Measurements from ENCODE around the gene HIF3A.

DNA sequence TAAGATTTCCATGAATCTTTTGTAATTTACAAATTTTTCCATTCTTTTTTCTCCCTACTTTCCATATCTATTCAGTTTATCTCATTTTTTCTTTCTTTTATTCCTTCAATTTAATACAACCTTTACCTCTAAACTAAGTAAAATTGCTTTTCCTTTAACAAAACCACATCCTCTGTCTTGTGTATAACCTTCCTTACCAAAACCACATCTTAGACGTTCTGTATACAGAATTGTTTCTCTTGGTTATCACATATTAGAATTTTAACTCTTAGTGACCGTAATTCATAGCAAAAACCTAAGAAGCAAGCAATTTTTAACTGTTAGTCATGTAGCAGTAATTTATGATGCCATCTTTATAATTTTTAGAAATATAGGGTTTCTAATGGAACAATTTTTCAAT lies 65.1 kb downstream of the HIF3A start:
- TF ChIP-seq, protein P1, sequence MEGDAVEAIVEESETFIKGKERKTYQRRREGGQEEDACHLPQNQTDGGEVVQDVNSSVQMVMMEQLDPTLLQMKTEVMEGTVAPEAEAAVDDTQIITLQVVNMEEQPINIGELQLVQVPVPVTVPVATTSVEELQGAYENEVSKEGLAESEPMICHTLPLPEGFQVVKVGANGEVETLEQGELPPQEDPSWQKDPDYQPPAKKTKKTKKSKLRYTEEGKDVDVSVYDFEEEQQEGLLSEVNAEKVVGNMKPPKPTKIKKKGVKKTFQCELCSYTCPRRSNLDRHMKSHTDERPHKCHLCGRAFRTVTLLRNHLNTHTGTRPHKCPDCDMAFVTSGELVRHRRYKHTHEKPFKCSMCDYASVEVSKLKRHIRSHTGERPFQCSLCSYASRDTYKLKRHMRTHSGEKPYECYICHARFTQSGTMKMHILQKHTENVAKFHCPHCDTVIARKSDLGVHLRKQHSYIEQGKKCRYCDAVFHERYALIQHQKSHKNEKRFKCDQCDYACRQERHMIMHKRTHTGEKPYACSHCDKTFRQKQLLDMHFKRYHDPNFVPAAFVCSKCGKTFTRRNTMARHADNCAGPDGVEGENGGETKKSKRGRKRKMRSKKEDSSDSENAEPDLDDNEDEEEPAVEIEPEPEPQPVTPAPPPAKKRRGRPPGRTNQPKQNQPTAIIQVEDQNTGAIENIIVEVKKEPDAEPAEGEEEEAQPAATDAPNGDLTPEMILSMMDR (IDR thresholded peaks at IDR 0.05), result no peak
- no peak for TF ChIP-seq POLR2A (IDR thresholded peaks at IDR 0.05)

Data from thyroid gland (tissue), 4 donors.